ENCODE data around the gene GLTP. TPM values are rescaled to one million over a fixed set of nuclear protein-coding genes. Genes with fewer than 3 reads are reported as not detected.

The GLTP gene
- total RNA-seq, 3 donors from 2014 or later, result 38.2 to 53.1 (median 40.1) TPM

DNA sequence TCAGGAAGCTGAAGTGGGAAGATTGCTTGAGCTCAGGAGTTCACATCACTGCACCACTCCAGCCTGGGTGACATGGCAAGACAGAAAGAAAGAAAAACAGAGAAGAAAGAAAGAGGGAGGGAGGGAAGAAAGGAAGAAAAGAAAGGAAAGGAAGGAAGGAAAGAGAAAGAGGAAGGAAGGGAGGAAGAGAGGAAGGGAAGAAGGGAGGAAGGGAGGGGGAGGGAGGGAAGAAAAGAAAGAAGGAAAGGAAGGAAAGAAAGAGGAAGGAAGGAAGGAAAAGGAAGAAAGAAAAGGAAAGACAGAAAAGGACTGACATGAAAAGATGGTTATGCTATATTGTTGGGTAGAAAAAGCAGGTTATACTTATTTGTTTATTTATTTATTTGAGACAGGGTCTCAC is 3.9 kb downstream of the GLTP start:
- no peaks in the 10 kb centered on the region for H3K36me3 ChIP-seq
- H3K9me3 ChIP-seq, result no peaks in the 10 kb centered on the region
- peaks cover 9 to 18% of the 10 kb centered on the region in 2 donors for H3K4me1 ChIP-seq
- H3K4me3 ChIP-seq, result no peak overlapping the region
- intact Hi-C loops (cut with DNase I; ENCODE audit: low total_unique reads), result no loop called here
- DNase-seq (ENCODE audit: low spot score in 2 of 2), result no peak
- no peak for TF ChIP-seq POLR2A (IDR thresholded peaks at IDR 0.05)
- H3K27ac ChIP-seq, result peak overlapping the region in 1 of 2 donors; percentile 62
- H3K27me3 ChIP-seq, result no peaks in the 10 kb centered on the region

DNA sequence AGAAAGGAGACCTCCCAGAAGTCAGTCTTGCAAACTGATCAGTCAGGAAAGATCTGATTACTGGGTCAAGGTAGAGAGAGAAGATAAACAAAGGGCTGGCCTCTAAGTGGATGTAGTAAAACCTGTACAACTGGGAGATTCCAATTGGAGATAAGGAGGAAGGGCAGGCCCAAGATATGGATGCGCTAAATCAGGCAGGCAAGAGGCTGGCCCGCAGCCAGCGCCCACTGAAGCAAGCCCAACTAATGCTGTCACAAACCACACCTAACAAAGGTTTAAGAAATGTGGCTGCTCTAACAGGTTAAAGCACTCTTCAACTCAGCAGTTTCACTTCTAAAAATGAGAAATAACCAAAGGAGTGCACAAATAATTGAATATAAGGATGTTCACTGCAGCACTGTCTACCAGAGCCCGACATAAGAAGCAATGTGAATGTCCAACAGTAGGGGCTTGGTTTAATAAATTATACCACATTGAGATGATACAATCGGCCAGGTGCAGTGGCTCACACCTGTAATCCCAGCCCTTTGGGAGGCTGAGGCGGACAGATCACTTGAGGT is 4.7 kb downstream of the GLTP start:
- H3K4me3 ChIP-seq, result no peak overlapping the region
- peaks cover 9 to 18% of the 10 kb centered on the region in 2 donors for H3K4me1 ChIP-seq
- peak overlapping the region; percentile 48 to 62 for H3K27ac ChIP-seq
- intact Hi-C loops (cut with DNase I; ENCODE audit: low total_unique reads), result no loop called here
- TF ChIP-seq POLR2A (IDR thresholded peaks at IDR 0.05) (no peak), POLR2AphosphoS5 (IDR thresholded peaks at IDR 0.05) (no peak)
- TF ChIP-seq, protein P1, sequence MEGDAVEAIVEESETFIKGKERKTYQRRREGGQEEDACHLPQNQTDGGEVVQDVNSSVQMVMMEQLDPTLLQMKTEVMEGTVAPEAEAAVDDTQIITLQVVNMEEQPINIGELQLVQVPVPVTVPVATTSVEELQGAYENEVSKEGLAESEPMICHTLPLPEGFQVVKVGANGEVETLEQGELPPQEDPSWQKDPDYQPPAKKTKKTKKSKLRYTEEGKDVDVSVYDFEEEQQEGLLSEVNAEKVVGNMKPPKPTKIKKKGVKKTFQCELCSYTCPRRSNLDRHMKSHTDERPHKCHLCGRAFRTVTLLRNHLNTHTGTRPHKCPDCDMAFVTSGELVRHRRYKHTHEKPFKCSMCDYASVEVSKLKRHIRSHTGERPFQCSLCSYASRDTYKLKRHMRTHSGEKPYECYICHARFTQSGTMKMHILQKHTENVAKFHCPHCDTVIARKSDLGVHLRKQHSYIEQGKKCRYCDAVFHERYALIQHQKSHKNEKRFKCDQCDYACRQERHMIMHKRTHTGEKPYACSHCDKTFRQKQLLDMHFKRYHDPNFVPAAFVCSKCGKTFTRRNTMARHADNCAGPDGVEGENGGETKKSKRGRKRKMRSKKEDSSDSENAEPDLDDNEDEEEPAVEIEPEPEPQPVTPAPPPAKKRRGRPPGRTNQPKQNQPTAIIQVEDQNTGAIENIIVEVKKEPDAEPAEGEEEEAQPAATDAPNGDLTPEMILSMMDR (IDR thresholded peaks at IDR 0.05), result no peak
- no peaks in the 10 kb centered on the region for H3K9me3 ChIP-seq
- no peaks in the 10 kb centered on the region for H3K27me3 ChIP-seq
- DNase-seq (ENCODE audit: low spot score in 2 of 2), result no peak
- no peaks in the 10 kb centered on the region for H3K36me3 ChIP-seq

DNA sequence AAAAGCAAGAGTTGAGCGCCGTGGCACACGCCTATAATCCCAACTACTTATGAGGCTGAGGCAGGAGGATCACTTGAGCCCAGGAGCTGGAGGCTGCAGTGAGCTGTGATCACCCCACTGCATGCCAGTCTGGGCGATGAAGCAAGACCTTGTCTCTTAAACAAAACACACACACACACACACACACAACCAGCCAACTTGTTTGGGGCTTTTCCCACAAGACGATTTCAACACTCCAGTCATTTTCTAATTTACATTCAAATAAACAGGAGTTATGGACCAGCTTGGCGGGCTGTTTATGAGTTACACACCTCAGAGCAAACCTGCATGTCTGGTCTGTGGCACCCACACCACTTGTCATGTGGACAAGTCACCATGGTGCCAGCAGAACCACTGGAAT is 6.7 kb downstream of the GLTP start:
- DNase-seq (ENCODE audit: low spot score in 2 of 2), result peak in 1 of 2 donors; percentile 77
- H3K27me3 ChIP-seq, result no peaks in the 10 kb centered on the region
- H3K27ac ChIP-seq, result peak overlapping the region; percentile 38 to 62
- H3K4me3 ChIP-seq, result no peak overlapping the region
- peaks cover 3 to 11% of the 10 kb centered on the region in 2 donors for H3K4me1 ChIP-seq
- intact Hi-C loops (cut with DNase I; ENCODE audit: low total_unique reads), result no loop called here
- no peaks in the 10 kb centered on the region for H3K9me3 ChIP-seq
- H3K36me3 ChIP-seq, result no peaks in the 10 kb centered on the region
- TF ChIP-seq POLR2AphosphoS5 (IDR thresholded peaks at IDR 0.05) (no peak), POLR2A (IDR thresholded peaks at IDR 0.05) (no peak)
- TF ChIP-seq, protein P1 (IDR thresholded peaks at IDR 0.05), result no peak

DNA sequence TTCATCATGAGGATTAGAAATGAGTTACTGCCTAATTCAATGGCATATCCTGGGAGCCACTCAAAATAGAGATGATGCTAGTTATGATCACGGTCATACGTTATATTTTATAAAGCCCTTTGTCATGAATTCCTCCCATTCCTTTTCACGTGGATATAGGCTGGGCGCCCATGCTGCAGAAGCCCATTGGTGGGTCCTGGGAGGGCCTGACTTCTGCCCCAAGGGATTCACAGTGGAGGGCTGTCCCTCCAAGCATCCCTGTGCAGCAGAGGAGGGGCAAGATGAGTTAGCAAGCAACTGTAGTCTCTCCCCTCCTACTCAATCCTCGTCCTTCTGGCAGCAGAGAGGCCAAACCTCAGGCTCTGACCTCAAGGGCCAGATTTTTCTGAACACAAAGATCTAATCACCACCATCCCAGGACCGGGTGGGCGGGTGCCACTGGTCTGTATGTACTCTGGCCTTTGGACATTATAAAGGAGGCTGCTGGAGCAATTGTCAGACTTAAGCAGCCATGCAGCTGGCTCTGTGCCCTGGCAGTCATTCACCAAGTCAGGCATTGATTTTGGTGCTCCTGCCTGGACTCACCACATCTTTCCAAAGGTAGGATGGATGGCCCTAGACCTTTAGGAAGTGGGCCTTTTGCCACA is 8.6 kb downstream of the GLTP start:
- Histone ChIP-seq H3K27ac (peak overlapping the region; percentile 47 to 49), H3K27me3 (no peaks in the 10 kb centered on the region), H3K4me3 (no peak overlapping the region), H3K4me1 (peaks cover 3 to 8% of the 10 kb centered on the region in 2 donors), H3K36me3 (no peaks in the 10 kb centered on the region), H3K9me3 (no peaks in the 10 kb centered on the region)
- no peak for DNase-seq (ENCODE audit: low spot score in 2 of 2)
- intact Hi-C loops (cut with DNase I; ENCODE audit: low total_unique reads), result no loop called here
- TF ChIP-seq POLR2AphosphoS5 (IDR thresholded peaks at IDR 0.05) (no peak), POLR2A (IDR thresholded peaks at IDR 0.05) (no peak)
- TF ChIP-seq, protein P1 (IDR thresholded peaks at IDR 0.05), result no peak

DNA sequence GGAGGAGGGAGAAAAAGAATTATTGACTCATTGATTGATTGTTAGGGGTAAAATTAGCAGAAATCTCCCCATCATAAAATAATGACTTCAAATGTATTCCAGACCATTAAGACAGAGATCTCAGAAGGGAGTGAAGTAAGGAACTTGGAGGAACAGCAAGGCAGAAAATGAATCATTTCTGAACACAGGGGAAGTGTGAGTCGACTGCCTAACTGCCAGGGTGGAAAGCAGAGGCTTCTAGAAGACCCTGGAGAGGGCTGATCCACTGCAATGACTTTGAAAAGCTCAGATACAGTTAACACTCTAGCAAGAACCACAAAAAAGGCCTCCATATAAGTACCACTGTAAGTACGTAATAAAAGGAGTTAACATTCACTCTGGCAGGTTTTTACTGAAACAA is 9.7 kb downstream of the GLTP start:
- TF ChIP-seq, protein P1 (IDR thresholded peaks at IDR 0.05), result no peak
- no peak for TF ChIP-seq POLR2AphosphoS5 (IDR thresholded peaks at IDR 0.05)
- TF ChIP-seq POLR2A (IDR thresholded peaks at IDR 0.05), result no peak
- no peak for DNase-seq (ENCODE audit: low spot score in 2 of 2)
- intact Hi-C loops (cut with DNase I; ENCODE audit: low total_unique reads), result no loop called here
- H3K4me3 ChIP-seq, result no peak overlapping the region
- H3K4me1 ChIP-seq, result peaks cover 3 to 6% of the 10 kb centered on the region in 2 donors
- no peaks in the 10 kb centered on the region for H3K9me3 ChIP-seq
- H3K27me3 ChIP-seq, result no peaks in the 10 kb centered on the region
- H3K36me3 ChIP-seq, result no peaks in the 10 kb centered on the region
- no peak overlapping the region for H3K27ac ChIP-seq
